ENCODE data around the gene STYK1. TPM values are rescaled to one million over a fixed set of nuclear protein-coding genes. Genes with fewer than 3 reads are reported as not detected.

The STYK1 gene
- polyA plus RNA-seq, 3 donors, result not detected

- Mint-ChIP-seq H3K36me3 (no peaks in the 10 kb centered on the region), H3K9me3 (peaks cover 0 to 2% (median 0%) of the 10 kb centered on the region in 7 donors), H3K27ac (peak overlapping the region in 1 of 7 donors; percentile 23), H3K4me1 (no peaks in the 10 kb centered on the region), H3K4me3 (no peak overlapping the region), H3K27me3 (ENCODE audit: low read depth in 3 of 3) (peaks cover 0 to 2% (median 2%) of the 10 kb centered on the region in 3 donors)
- Histone ChIP-seq H3K4me2 (replicated peaks; ENCODE audit: extremely low read depth, low read length, poor library complexity, severe bottlenecking) (no peak overlapping the region), H3K27me3 (ENCODE audit: control insufficient read depth in 2 of 2, insufficient read depth in 2 of 2, low read length in 2 of 2) (no peaks in the 10 kb centered on the region), H3K36me3 (replicated peaks in 1 of 2; ENCODE audit: control insufficient read depth in 1 of 2, insufficient read depth in 2 of 2, low read length in 2 of 2) (no peaks in the 10 kb centered on the region), H2AFZ (ENCODE audit: insufficient read depth, low read depth, low read length, poor library complexity, severe bottlenecking) (no peak overlapping the region), H3K4me1 (ENCODE audit: control insufficient read depth in 1 of 2, insufficient read depth in 2 of 2, low read length in 2 of 2) (no peaks in the 10 kb centered on the region), H3K9me3 (replicated peaks in 1 of 2; ENCODE audit: control insufficient read depth in 1 of 2, insufficient read depth in 1 of 2, low read length in 2 of 2) (no peaks in the 10 kb centered on the region), H3K4me3 (replicated peaks in 1 of 3; ENCODE audit: low read depth in 2 of 3, low read length in 3 of 3) (no peak overlapping the region), H3K79me2 (ENCODE audit: insufficient read depth, low read length) (no peaks in the 10 kb centered on the region), H3K9ac (ENCODE audit: insufficient read depth, low read length, poor library complexity, severe bottlenecking) (no peak overlapping the region), H4K20me1 (ENCODE audit: insufficient read depth, low read length) (no peaks in the 10 kb centered on the region), H3K27ac (ENCODE audit: low read depth in 1 of 2, low read length in 2 of 2) (no peak overlapping the region)
- no peak for DNase-seq
- WGBS (ENCODE audit: insufficient coverage), result no CpG with 5 or more reads among the region's 3 CpGs
- intact Hi-C loops (cut with micrococcal nuclease), result no loop called here
- TF ChIP-seq, protein P1, sequence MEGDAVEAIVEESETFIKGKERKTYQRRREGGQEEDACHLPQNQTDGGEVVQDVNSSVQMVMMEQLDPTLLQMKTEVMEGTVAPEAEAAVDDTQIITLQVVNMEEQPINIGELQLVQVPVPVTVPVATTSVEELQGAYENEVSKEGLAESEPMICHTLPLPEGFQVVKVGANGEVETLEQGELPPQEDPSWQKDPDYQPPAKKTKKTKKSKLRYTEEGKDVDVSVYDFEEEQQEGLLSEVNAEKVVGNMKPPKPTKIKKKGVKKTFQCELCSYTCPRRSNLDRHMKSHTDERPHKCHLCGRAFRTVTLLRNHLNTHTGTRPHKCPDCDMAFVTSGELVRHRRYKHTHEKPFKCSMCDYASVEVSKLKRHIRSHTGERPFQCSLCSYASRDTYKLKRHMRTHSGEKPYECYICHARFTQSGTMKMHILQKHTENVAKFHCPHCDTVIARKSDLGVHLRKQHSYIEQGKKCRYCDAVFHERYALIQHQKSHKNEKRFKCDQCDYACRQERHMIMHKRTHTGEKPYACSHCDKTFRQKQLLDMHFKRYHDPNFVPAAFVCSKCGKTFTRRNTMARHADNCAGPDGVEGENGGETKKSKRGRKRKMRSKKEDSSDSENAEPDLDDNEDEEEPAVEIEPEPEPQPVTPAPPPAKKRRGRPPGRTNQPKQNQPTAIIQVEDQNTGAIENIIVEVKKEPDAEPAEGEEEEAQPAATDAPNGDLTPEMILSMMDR (IDR thresholded peaks at IDR 0.05), result no peak
These were observed 37.7 kb downstream of the STYK1 start for GRCh38 chr12:10636124-10636523.

DNA sequence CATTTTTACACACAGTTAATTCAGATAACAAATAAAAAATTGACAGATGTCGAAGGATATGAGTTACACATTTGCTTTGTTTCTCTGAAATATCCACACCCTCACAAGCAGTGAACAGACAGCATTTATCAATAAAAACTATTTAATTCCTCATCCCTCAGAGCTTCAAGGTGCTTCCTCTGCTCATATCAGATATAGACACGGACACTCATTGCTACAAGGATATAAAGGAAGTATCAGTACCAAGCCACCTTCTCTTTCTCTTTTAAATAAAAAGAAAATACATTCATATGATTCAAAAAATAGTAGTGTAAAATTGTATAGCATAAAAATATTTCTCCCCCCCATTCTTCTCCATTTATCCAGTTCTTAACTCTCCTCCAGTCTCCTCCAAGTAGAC is 38.5 kb downstream of the STYK1 start:
- intact Hi-C loops (cut with micrococcal nuclease), result no loop called here
- Histone ChIP-seq H2AFZ (ENCODE audit: insufficient read depth, low read depth, low read length, poor library complexity, severe bottlenecking) (no peak overlapping the region), H3K9ac (ENCODE audit: insufficient read depth, low read length, poor library complexity, severe bottlenecking) (no peak overlapping the region), H3K79me2 (ENCODE audit: insufficient read depth, low read length) (no peaks in the 10 kb centered on the region), H3K27ac (ENCODE audit: low read depth in 1 of 2, low read length in 2 of 2) (no peak overlapping the region), H4K20me1 (ENCODE audit: insufficient read depth, low read length) (no peaks in the 10 kb centered on the region), H3K4me2 (replicated peaks; ENCODE audit: extremely low read depth, low read length, poor library complexity, severe bottlenecking) (no peak overlapping the region), H3K4me1 (ENCODE audit: control insufficient read depth in 1 of 2, insufficient read depth in 2 of 2, low read length in 2 of 2) (no peaks in the 10 kb centered on the region), H3K4me3 (replicated peaks in 1 of 3; ENCODE audit: low read depth in 2 of 3, low read length in 3 of 3) (no peak overlapping the region), H3K9me3 (replicated peaks in 1 of 2; ENCODE audit: control insufficient read depth in 1 of 2, insufficient read depth in 1 of 2, low read length in 2 of 2) (no peaks in the 10 kb centered on the region), H3K27me3 (ENCODE audit: control insufficient read depth in 2 of 2, insufficient read depth in 2 of 2, low read length in 2 of 2) (no peaks in the 10 kb centered on the region), H3K36me3 (replicated peaks in 1 of 2; ENCODE audit: control insufficient read depth in 1 of 2, insufficient read depth in 2 of 2, low read length in 2 of 2) (no peaks in the 10 kb centered on the region)
- no peak for DNase-seq
- WGBS (ENCODE audit: insufficient coverage), result 100% methylated on average over 1 of the region's 2 CpGs
- Mint-ChIP-seq H3K27ac (no peak overlapping the region), H3K4me1 (no peaks in the 10 kb centered on the region), H3K27me3 (ENCODE audit: low read depth in 3 of 3) (peaks cover 0 to 2% (median 2%) of the 10 kb centered on the region in 3 donors), H3K36me3 (no peaks in the 10 kb centered on the region), H3K9me3 (peaks cover 0 to 2% (median 0%) of the 10 kb centered on the region in 7 donors), H3K4me3 (no peak overlapping the region)
- TF ChIP-seq, protein P1 (IDR thresholded peaks at IDR 0.05), result no peak

Measured in CD14-positive monocyte (primary cell).